ENCODE data around the gene NCK1.
A peak's percentile ranks its signal among the peaks of the same experiment; 100 is the strongest.
"Not testable (repeated sequence)": the region's sequence is repeated elsewhere in the genome, so short reads cannot be mapped to it uniquely, and the experiment has no call there.

Gene NCK1

GRCh38 chr3:136869282-136869681, 7.3 kb downstream of the NCK1 start:
- no peak for DNase-seq

- not testable (repeated sequence) for DNase-seq
Observed at GRCh38 chr3:136872258-136872657, 10.2 kb downstream of the NCK1 start.

- not testable (repeated sequence) for DNase-seq
Observed at GRCh38 chr3:136879510-136879909, 17.5 kb downstream of the NCK1 start.

- DNase-seq = no peak
Observed at GRCh38 chr3:136882571-136882970, 20.6 kb downstream of the NCK1 start.

GRCh38 chr3:136883967-136884720, 22.1 kb downstream of the NCK1 start:
- DNase-seq = no peak

- no peak for DNase-seq
Observed at GRCh38 chr3:136885357-136886213, 23.6 kb downstream of the NCK1 start.

- DNase-seq = no peak
Observed at GRCh38 chr3:136889947-136890346, 27.9 kb downstream of the NCK1 start.

- no peak for DNase-seq
Observed at GRCh38 chr3:136891934-136892855, 30.2 kb downstream of the NCK1 start.

GRCh38 chr3:136893848-136894443, 31.9 kb downstream of the NCK1 start:
- DNase-seq = peak; percentile 6

GRCh38 chr3:136897171-136897570, 35.2 kb downstream of the NCK1 start:
- DNase-seq = not testable (repeated sequence)

- no peak for DNase-seq
Observed at GRCh38 chr3:136898549-136898948, 36.5 kb downstream of the NCK1 start.

GRCh38 chr3:136898954-136899353, 36.9 kb downstream of the NCK1 start:
- no peak for DNase-seq

GRCh38 chr3:136899622-136900158, 37.7 kb downstream of the NCK1 start:
- DNase-seq = no peak

- DNase-seq = not testable (repeated sequence)
Observed at GRCh38 chr3:136900694-136901093, 38.7 kb downstream of the NCK1 start.

GRCh38 chr3:136901391-136901790, 39.4 kb downstream of the NCK1 start:
- DNase-seq = no peak

- not testable (repeated sequence) for DNase-seq
Observed at GRCh38 chr3:136902530-136902929, 40.5 kb downstream of the NCK1 start.

- DNase-seq = no peak
Observed at GRCh38 chr3:136903899-136904298, 41.9 kb downstream of the NCK1 start.

- no peak for DNase-seq
Observed at GRCh38 chr3:136904746-136905145, 42.7 kb downstream of the NCK1 start.

- DNase-seq = no peak
Observed at GRCh38 chr3:136905549-136905948, 43.5 kb downstream of the NCK1 start.

GRCh38 chr3:136906725-136907124, 44.7 kb downstream of the NCK1 start:
- no peak for DNase-seq

GRCh38 chr3:136908297-136908696, 46.3 kb downstream of the NCK1 start:
- no peak for DNase-seq

- no peak for DNase-seq
Observed at GRCh38 chr3:136909187-136909586, 47.2 kb downstream of the NCK1 start.
